ENCODE results near the gene SLC25A45.

- no peak for TF ChIP-seq EZH2 (IDR thresholded peaks at IDR 0.05; ENCODE audit: insufficient read depth, low read length)
- TF ChIP-seq CTCF (IDR thresholded peaks at IDR 0.05; ENCODE audit: insufficient read depth, low read depth, low read length) = no peak
Measured at GRCh38 chr11:65382804-65383368, 440 bp upstream of the SLC25A45 start.
